ENCODE measurements around the gene RILPL2. TPM values are rescaled to one million over a fixed set of nuclear protein-coding genes. Genes with fewer than 3 reads are reported as not detected.
"Not testable (repeated sequence)": the region's sequence is repeated elsewhere in the genome, so short reads cannot be mapped to it uniquely, and the experiment has no call there.

The RILPL2 gene
- total and polyA plus RNA-seq, 4 donors, result 7.7 to 40.7 (median 12.9) TPM

DNA sequence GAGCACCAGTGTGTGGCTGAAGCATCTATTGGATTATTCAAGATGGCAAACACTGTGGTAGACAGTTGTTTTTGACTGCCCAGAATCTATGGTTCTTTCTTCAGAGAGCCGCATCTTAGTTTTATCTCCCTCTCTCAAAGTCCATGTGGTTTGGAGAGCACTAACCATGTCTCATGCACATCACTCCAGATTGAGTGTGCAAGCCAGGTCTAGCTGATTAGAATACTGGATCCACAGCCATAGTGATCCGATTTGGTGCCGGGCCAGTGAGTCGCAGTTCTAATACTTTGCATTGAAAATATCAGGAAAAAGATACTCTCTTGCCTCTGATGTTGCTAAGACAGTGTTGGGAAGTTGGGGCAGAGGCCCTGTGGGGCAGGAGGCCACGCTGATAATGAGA lies 67.3 kb downstream of the RILPL2 start:
- WGBS, 2 donors, result 96% methylated on average over 5 of the region's 5 CpGs
- H3K9ac ChIP-seq (ENCODE audit: insufficient read depth in 1 of 2, low read length in 2 of 2), result no peak overlapping the region
- no peaks in the 10 kb centered on the region for H3K36me3 ChIP-seq (ENCODE audit: control insufficient read depth in 4 of 4, insufficient read depth in 4 of 4, low read length in 4 of 4)
- TF ChIP-seq, protein P1, sequence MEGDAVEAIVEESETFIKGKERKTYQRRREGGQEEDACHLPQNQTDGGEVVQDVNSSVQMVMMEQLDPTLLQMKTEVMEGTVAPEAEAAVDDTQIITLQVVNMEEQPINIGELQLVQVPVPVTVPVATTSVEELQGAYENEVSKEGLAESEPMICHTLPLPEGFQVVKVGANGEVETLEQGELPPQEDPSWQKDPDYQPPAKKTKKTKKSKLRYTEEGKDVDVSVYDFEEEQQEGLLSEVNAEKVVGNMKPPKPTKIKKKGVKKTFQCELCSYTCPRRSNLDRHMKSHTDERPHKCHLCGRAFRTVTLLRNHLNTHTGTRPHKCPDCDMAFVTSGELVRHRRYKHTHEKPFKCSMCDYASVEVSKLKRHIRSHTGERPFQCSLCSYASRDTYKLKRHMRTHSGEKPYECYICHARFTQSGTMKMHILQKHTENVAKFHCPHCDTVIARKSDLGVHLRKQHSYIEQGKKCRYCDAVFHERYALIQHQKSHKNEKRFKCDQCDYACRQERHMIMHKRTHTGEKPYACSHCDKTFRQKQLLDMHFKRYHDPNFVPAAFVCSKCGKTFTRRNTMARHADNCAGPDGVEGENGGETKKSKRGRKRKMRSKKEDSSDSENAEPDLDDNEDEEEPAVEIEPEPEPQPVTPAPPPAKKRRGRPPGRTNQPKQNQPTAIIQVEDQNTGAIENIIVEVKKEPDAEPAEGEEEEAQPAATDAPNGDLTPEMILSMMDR (IDR thresholded peaks at IDR 0.05; ENCODE audit: control extremely low read depth, extremely low read depth), result no peak
- H3K27ac ChIP-seq (ENCODE audit: low read depth in 1 of 2, low read length in 1 of 2), result no peak overlapping the region
- no peak for ATAC-seq (ENCODE audit: insufficient read depth, low FRiP score)
- no peaks in the 10 kb centered on the region for H3K27me3 ChIP-seq (ENCODE audit: control insufficient read depth in 3 of 3, insufficient read depth in 3 of 3, low read length in 2 of 3)
- no peak overlapping the region for H3K4me3 ChIP-seq
- H3K9me3 ChIP-seq (ENCODE audit: control insufficient read depth in 4 of 4, insufficient read depth in 3 of 4, low read length in 3 of 4), result no peaks in the 10 kb centered on the region
- no peaks in the 10 kb centered on the region for H3K4me1 ChIP-seq (ENCODE audit: control insufficient read depth in 5 of 5, insufficient read depth in 5 of 5, low read length in 5 of 5)
- no peak for DNase-seq

DNA sequence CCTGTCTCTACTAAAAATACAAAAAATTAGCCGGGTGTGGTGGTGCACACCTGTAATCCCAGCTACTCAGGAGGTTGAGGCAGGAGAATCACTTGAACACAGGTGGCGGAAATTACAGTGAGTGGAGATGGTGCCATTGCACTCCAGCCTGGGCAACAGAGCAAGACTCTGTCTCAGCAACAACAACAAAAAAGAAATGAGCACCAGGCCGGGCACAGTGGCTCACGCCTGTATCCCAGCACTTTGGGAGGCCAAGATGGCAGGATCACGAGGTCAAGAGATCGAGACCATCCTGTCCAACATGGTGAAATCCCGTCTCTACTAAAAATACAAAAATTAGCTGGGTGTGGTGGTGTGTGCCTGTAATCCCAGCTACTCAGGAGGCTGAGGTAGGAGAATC lies 68.1 kb downstream of the RILPL2 start:
- WGBS, 2 donors, result 96 to 97% methylated on average over 7 of the region's 7 CpGs

GRCh38 chr12:123367511-123367910 lies 69.0 kb downstream of the RILPL2 start:
- 99% methylated on average over 4 of the region's 4 CpGs for WGBS, 2 donors

More for the DNA sequence above, 68.1 kb downstream of the RILPL2 start:
- not testable (repeated sequence) for ATAC-seq (ENCODE audit: insufficient read depth, low FRiP score); H3K27me3 ChIP-seq (ENCODE audit: control insufficient read depth in 3 of 3, insufficient read depth in 3 of 3, low read length in 2 of 3); H3K9me3 ChIP-seq (ENCODE audit: control insufficient read depth in 4 of 4, insufficient read depth in 3 of 4, low read length in 3 of 4); DNase-seq; H3K4me3 ChIP-seq; H3K27ac ChIP-seq (ENCODE audit: low read depth in 1 of 2, low read length in 1 of 2); H3K36me3 ChIP-seq (ENCODE audit: control insufficient read depth in 4 of 4, insufficient read depth in 4 of 4, low read length in 4 of 4); H3K9ac ChIP-seq (ENCODE audit: insufficient read depth in 1 of 2, low read length in 2 of 2); H3K4me1 ChIP-seq (ENCODE audit: control insufficient read depth in 5 of 5, insufficient read depth in 5 of 5, low read length in 5 of 5)

More at GRCh38 chr12:123367511-123367910, 69.0 kb downstream of the RILPL2 start:
- Histone ChIP-seq H3K9ac (ENCODE audit: insufficient read depth in 1 of 2, low read length in 2 of 2) (no peak overlapping the region), H3K27ac (ENCODE audit: low read depth in 1 of 2, low read length in 1 of 2) (no peak overlapping the region), H3K9me3 (ENCODE audit: control insufficient read depth in 4 of 4, insufficient read depth in 3 of 4, low read length in 3 of 4) (no peaks in the 10 kb centered on the region), H3K4me1 (ENCODE audit: control insufficient read depth in 5 of 5, insufficient read depth in 5 of 5, low read length in 5 of 5) (peaks cover 0 to 8% (median 3%) of the 10 kb centered on the region in 5 donors), H3K4me3 (no peak overlapping the region), H3K27me3 (ENCODE audit: control insufficient read depth in 3 of 3, insufficient read depth in 3 of 3, low read length in 2 of 3) (no peaks in the 10 kb centered on the region), H3K36me3 (ENCODE audit: control insufficient read depth in 4 of 4, insufficient read depth in 4 of 4, low read length in 4 of 4) (no peaks in the 10 kb centered on the region)
- no peak for ATAC-seq (ENCODE audit: insufficient read depth, low FRiP score)
- no peak for DNase-seq
- TF ChIP-seq, protein P1 (IDR thresholded peaks at IDR 0.05; ENCODE audit: control extremely low read depth, extremely low read depth), result no peak

Other genes starting within 250 kb of the RILPL2 start
- 10 to 100 TPM; 19.8 to 56.9 TPM for gene MPHOSPH9, start 203.5 kb downstream of the RILPL2 start, total RNA-seq
- gene MPHOSPH9, start 203.5 kb downstream of the RILPL2 start, polyA plus RNA-seq, result 1 to 10 TPM; 5.0 to 5.1 TPM
- 10 to 100 TPM; 11.7 to 21.6 TPM for gene MTRFR, start 203.2 kb downstream of the RILPL2 start, total RNA-seq
- gene MTRFR, start 203.2 kb downstream of the RILPL2 start, polyA plus RNA-seq, result 10 to 100 TPM in 1 of 2 donors, 1 to 10 TPM in 1; 8.8 to 20.8 TPM
- gene CDK2AP1, start 164.8 kb downstream of the RILPL2 start, total RNA-seq, result 100 to 1,000 TPM in 1 of 2 donors, 10 to 100 TPM in 1; 86.1 to 101 TPM
- 100 to 1,000 TPM in 1 of 2 donors, 10 to 100 TPM in 1; 80.8 to 166 TPM for gene CDK2AP1, start 164.8 kb downstream of the RILPL2 start, polyA plus RNA-seq
- gene SBNO1, start 71.8 kb downstream of the RILPL2 start, total RNA-seq, result 10 to 100 TPM; 23.2 to 28.5 TPM
- 1 to 10 TPM; 4.7 to 7.5 TPM for gene SBNO1, start 71.8 kb downstream of the RILPL2 start, polyA plus RNA-seq
- gene KMT5A, start 52.6 kb downstream of the RILPL2 start, total RNA-seq, result 10 to 100 TPM; 41.6 to 51.7 TPM
- gene KMT5A, start 52.6 kb downstream of the RILPL2 start, polyA plus RNA-seq, result 10 to 100 TPM; 21.1 to 22.5 TPM
- gene SNRNP35, start 21.5 kb upstream of the RILPL2 start, total RNA-seq, result 10 to 100 TPM; 19.3 to 20.2 TPM
- gene SNRNP35, start 21.5 kb upstream of the RILPL2 start, polyA plus RNA-seq, result 10 to 100 TPM; 20.7 to 67.0 TPM
- 10 to 100 TPM; 13.6 to 14.6 TPM for gene RILPL1, start 97.0 kb upstream of the RILPL2 start, total RNA-seq
- 10 to 100 TPM in 1 of 2 donors, 1 to 10 TPM in 1; 9.5 to 10.8 TPM for gene RILPL1, start 97.0 kb upstream of the RILPL2 start, polyA plus RNA-seq
- gene TMED2, start 147.9 kb upstream of the RILPL2 start, total RNA-seq, result 100 to 1,000 TPM; 186 to 317 TPM
- 100 to 1,000 TPM in 1 of 2 donors, 10 to 100 TPM in 1; 57.7 to 151 TPM for gene TMED2, start 147.9 kb upstream of the RILPL2 start, polyA plus RNA-seq
- 10 to 100 TPM; 21.1 to 22.3 TPM for gene DDX55, start 165.4 kb upstream of the RILPL2 start, total RNA-seq
- 10 to 100 TPM; 13.3 to 15.2 TPM for gene DDX55, start 165.4 kb upstream of the RILPL2 start, polyA plus RNA-seq
- gene EIF2B1, start 197.0 kb upstream of the RILPL2 start, total RNA-seq, result 10 to 100 TPM; 36.6 to 48.1 TPM
- 10 to 100 TPM; 25.6 to 29.6 TPM for gene EIF2B1, start 197.0 kb upstream of the RILPL2 start, polyA plus RNA-seq
- 10 to 100 TPM; 25.0 to 28.9 TPM for gene GTF2H3, start 197.1 kb upstream of the RILPL2 start, total RNA-seq
- 10 to 100 TPM in 1 of 2 donors, 1 to 10 TPM in 1; 5.6 to 17.4 TPM for gene GTF2H3, start 197.1 kb upstream of the RILPL2 start, polyA plus RNA-seq
- 10 to 100 TPM; 22.3 to 28.2 TPM for gene TCTN2, start 234.4 kb upstream of the RILPL2 start, total RNA-seq
- gene TCTN2, start 234.4 kb upstream of the RILPL2 start, polyA plus RNA-seq, result 1 to 10 TPM; 5.2 to 6.2 TPM

Data from lung (tissue), 12 donors.